NCI-H345 (cell line): ENCODE results near the gene ZBTB39.
A peak's percentile ranks its signal among the peaks of the same experiment; 100 is the strongest.
"Not testable (repeated sequence)": the region's sequence is repeated elsewhere in the genome, so short reads cannot be mapped to it uniquely, and the experiment has no call there.

Experiments
- DNase-seq: peaks from one replicate; lab custom pipeline; 2025; lab: John Stamatoyannopoulos, UW

The ZBTB39 gene

DNA sequence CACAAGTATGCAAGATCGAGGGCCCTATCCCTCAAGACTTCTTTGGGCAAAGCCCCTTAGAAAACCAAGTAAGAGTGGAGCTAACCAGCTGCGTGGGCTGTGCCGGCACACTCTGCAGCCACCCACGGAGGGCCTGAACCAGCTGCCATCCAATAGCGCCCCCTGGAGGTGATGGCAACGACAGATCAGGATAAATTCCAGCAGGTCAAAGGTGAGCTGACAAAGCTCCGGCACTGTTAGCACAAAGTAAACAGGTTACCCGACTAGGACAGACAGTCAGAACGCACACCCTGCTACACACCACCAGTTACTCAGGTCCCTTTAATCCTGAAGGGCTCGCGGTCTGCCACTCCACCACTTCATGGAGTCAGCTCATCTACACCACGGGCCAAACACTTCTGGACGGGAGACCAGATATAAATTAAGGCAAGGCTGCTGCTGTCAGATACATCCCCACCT is 4.9 kb downstream of the ZBTB39 start:
- peak; percentile 31 for DNase-seq

DNA sequence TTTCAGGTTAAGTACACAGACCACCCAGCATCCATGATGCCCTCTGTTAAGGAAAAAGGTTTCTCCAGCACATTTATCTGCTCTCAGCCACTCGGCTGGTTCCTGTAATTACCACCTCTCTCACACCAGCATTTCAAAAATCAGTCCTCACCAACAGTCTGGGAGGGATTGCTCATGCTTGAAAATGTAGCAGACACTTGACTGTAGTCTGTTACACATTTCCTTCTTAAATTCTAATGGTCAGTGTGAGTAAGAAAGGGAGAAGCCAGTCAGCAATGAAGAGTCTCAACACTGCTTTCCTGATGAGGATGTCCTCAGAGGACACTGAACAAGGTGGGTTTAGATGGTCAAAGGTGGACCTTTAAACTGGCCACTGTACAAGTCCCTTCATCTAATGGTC is 6.0 kb downstream of the ZBTB39 start:
- no peak for DNase-seq

DNA sequence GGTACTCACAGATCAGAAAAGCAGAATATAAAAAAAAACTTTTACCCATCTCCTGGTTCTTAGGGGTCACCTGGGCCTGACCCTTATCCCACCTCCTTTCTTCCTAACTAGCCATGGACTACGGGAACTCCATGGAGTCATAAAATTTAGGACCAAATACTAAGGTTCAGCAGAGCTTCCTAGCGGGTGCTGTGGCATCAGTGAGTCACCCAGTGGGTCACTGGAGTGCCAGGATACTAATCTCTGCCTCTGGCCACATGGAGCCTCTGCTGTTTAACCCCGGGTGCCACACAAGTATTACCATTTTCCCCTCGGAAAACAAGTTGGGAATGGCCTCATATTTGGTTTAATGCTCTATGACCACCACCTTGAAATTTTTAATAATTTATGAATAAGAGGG is 6.9 kb downstream of the ZBTB39 start:
- no peak for DNase-seq

DNA sequence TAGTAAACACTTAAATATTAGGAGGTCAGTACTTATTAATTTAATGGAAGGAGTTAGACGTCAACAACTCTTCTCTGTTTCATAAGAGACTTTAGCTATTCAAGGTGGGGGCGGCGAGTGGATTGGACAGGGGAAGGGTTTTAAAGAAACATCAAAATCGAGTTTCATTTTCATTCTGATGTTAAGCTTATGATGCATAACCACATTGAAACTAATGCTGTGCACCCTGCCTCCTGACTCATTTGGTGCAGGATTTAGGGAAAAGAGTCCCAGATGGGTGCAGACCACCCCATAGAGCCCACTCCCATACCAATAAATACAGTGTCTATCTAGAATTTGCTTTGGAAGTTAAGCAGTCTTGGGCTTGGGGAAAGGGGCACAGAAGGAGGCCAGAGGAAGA is 7.4 kb downstream of the ZBTB39 start:
- no peak for DNase-seq

GRCh38 chr12:56998316-56998715 is 8.0 kb downstream of the ZBTB39 start:
- no peak for DNase-seq

DNA sequence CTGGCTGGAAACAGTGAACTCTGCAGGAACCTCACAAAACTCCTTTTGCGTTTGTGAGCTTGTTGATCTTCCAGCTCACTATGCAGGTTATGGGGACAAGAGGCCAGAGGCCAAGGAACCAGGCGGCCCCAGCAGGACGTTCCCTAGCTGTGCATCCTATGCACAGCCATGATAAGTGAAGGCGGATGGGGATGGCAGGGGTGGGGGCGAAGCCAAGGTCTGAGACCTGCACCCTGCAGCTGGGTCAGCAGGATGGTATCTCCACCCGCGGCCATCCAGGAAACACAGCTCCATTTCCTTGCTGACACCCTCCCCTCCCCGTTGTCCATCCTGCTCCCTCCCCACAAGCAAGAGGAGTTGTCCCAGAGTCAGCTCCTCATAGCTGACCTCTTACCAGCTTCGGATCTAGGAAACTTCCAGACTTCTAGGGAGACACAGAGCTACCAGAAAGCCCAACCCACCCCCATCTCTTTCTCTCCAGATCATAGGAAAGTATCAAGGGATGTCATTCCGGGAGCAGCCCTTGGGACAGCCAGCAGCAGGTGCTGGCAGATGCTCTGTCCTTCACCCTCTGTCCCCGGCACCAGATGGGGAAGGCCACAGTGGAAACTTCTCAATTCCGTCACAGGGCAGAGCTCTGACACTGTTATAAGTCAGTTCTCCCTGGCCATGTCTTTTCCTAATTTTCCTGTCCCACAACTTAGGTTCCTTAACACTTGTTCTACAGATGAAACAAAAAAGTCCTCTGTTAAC is 9.4 kb downstream of the ZBTB39 start:
- no peak for DNase-seq

- DNase-seq = no peak
These were observed 10.3 kb downstream of the ZBTB39 start for GRCh38 chr12:56995930-56996496.

DNA sequence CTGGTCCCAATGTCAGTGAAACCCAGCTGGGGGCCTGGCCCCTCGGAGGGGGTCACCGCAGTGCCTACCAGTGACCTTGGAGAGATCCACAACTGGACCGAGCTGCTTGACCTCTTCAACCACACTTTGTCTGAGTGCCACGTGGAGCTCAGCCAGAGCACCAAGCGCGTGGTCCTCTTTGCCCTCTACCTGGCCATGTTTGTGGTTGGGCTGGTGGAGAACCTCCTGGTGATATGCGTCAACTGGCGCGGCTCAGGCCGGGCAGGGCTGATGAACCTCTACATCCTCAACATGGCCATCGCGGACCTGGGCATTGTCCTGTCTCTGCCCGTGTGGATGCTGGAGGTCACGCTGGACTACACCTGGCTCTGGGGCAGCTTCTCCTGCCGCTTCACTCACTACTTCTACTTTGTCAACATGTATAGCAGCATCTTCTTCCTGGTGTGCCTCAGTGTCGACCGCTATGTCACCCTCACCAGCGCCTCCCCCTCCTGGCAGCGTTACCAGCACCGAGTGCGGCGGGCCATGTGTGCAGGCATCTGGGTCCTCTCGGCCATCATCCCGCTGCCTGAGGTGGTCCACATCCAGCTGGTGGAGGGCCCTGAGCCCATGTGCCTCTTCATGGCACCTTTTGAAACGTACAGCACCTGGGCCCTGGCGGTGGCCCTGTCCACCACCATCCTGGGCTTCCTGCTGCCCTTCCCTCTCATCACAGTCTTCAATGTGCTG is 11.0 kb downstream of the ZBTB39 start:
- no peak for DNase-seq

DNA sequence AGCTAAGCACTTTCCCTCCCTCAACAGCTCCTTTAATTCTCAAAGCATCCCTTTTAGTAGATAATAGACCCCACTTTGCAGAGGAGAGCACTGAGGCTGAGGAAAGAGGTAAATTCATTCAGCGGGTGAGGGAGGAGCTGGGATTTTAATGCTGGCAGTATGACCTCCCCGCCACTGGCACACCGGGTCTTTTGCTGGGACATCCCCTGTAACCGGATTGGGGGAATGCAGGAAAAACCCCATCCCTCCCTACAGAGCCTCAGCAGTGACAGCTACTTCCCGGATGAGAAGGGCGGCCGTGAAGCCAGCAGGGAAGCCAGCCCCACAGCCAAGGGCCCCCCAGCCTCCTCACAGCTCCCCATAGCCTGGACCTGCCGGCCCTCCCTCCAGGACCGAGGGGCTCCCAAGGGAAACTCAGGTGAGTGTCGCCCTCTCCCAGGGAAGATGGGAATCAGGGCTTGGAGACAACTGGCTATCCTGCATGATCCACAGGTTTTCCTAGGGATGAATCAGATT is 12.1 kb downstream of the ZBTB39 start:
- DNase-seq = no peak

DNA sequence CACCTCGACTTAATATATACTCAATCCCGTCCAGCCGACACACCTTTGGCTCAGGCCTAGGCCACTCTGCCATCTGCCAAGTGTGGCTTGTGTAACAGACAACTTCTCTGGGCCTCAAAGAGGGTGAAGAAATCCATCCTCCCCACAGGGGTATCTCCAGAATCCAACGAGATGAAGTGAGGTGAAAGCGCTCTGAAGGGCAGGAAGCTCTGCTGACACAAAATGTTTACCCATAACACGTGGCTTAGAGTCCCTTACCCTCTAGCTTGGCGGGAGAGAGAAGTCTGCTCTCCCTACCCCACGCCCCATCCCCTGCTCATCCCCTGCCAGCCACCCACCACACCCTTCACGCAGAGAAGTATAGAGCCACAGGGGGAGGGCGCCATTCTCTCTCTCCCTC is 13.0 kb downstream of the ZBTB39 start:
- no peak for DNase-seq

DNA sequence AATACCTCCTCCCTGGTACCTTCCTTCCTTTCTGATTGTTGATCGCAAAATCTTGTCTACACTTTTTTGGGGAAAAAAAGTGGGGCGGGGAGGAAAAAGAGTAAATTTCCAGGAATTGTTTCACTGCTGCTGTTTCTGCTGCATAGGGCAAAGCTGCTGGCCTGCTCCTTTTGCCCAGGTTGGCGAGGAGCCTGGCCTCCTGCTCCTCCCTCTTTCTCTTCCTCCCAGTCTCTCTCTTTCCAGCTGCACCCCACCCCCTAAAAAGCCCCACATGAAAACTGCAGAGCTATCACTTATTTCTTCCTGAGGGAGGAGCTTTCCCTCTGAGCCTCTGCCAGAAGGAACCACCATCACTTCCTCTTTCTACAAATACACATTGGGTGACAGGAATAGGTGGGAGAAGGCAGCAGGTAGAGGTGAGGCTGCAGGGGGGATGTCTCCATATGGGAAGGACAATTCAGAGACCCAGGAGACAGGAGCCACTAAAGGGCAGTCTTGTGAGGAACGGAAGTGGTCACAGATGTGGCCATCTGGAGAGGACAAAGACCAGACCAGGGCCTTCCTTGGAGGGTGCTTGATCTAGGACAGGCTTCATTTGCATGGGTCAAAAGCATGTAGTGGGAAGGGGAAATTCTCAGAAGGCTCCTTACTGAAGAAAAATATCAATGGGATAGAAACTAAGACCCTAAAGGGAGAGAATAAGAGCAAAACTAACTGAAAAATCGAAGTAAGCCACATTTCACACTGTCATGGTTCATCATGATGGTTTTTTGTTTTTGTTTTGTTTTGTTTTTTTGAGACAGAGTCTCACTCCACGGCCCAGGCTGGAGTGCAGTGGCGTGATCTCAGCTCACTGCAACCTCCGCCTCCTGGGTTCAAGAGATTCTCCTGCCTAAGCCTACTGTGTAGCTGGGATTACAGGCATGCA is 14.8 kb downstream of the ZBTB39 start:
- no peak for DNase-seq

DNA sequence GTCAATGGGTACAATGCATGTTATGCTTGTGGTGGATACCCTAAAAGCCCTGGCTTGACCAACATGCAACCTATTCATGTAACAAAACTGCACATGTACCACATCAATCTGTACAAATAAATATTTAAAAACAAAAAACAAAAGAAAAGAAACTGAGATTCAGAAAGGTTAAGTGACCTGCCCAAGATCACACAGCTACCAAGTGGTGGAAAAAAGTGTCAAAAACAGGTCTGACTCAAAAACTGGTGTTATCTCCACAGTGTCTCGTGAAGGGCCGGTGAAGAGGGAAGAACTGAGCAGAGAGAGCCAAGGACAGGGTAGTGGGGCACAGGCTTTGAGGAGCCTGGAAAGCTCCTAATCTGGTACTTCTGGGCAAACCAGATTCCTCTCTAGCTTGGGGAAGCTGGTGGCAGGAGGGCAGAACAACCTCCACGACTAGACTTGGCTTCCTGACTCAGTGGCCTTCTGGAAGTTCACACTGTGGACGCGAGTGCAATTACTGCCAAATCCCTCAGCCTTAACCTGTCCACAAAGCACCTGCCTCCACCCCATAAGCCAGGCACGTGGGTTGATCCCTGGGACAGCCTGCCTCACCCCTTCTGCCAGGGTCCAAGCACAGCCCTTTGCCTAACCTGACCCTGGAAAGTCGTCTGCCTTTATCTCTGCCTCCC is 15.6 kb downstream of the ZBTB39 start:
- DNase-seq = no peak

DNA sequence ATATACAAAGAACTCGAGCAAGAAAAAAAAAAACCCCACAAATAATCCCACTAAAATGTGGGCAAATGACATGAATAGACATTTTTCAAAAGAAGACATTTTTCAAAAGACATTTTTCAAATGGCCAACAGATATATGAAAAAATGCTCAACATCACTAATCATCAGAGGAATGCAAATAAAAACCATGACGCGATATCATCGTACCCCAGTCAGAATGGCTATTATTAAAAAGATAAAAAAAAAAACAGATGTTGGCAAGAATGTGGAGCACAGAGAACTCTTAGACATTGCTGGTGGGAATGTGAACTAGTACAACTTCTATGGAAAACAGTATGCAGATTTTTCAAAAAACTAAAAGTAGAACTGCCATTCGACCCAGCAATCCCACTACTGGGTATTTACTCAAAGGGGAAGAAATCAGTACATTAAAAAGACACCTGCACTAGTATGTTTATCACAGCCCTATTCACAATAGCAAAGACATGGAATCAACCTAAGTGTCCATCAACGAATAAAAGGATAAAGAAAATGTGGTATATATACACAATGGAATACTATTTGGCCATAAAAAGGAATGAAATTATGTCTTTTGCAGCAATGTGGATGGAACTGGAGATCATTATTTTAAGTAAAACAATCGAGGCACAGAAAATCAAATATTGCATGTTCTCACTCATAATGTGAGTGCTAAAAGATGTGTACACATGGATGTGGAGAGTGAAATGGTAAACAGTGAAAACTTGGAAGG is 16.3 kb downstream of the ZBTB39 start:
- no peak for DNase-seq

GRCh38 chr12:56988207-56988739 is 18.1 kb downstream of the ZBTB39 start:
- DNase-seq = no peak

- DNase-seq = peak; percentile 73
These were observed 18.7 kb downstream of the ZBTB39 start for GRCh38 chr12:56987551-56988053.

- no peak for DNase-seq
These were observed 19.3 kb downstream of the ZBTB39 start for GRCh38 chr12:56987011-56987410.

- peak; percentile 9 for DNase-seq
These were observed 20.6 kb downstream of the ZBTB39 start for GRCh38 chr12:56985714-56986113.

DNA sequence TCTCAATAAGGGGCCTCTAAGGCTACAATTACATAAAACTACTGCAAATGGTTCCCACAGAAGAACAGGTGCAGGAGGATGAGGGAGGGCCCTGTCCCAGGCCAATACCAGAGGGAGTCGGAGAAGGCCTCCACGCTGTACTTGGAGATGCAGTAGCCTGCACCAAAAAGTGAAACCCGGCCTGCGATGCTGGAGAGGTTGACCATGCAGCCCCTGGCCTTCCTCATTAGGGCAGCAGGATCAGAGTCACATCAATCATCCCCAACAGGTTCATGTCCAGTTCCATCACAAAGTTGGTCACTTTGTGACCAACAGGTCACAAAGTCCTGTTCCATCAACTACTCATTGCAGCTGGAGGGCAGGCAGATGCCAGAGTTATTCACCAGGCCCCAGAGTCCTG is 23.0 kb downstream of the ZBTB39 start:
- no peak for DNase-seq

GRCh38 chr12:56982578-56983236 is 23.6 kb downstream of the ZBTB39 start:
- not testable (repeated sequence) for DNase-seq
